GM18519 (cell line): ENCODE measurements around the gene OGFR.

ENCODE experiments used
- ATAC-seq: cut with Tn5 transposase; IDR thresholded peaks from one replicate; pipeline ENCODE4 v1.9.1; 2021; ENCODE audit warnings: mild to moderate bottlenecking, moderate library complexity; ENCODE audit not compliant: unreplicated experiment, low FRiP score

The OGFR gene

GRCh38 chr20:62780204-62780603, 24.4 kb upstream of the OGFR start:
- no peak for ATAC-seq

- no peak for ATAC-seq
Observed at GRCh38 chr20:62780696-62781095, 23.9 kb upstream of the OGFR start.

GRCh38 chr20:62782149-62782892, 22.3 kb upstream of the OGFR start:
- ATAC-seq = no peak

GRCh38 chr20:62782893-62783278, 21.7 kb upstream of the OGFR start:
- ATAC-seq = no peak

GRCh38 chr20:62784497-62784896, 20.1 kb upstream of the OGFR start:
- ATAC-seq = no peak

- no peak for ATAC-seq
Observed at GRCh38 chr20:62785393-62785792, 19.2 kb upstream of the OGFR start.

- no peak for ATAC-seq
Observed at GRCh38 chr20:62786157-62786556, 18.5 kb upstream of the OGFR start.

- ATAC-seq = no peak
Observed at GRCh38 chr20:62787321-62787720, 17.3 kb upstream of the OGFR start.

GRCh38 chr20:62787866-62788265, 16.8 kb upstream of the OGFR start:
- ATAC-seq = no peak

GRCh38 chr20:62788607-62789006, 16.0 kb upstream of the OGFR start:
- no peak for ATAC-seq

GRCh38 chr20:62790075-62790474, 14.6 kb upstream of the OGFR start:
- no peak for ATAC-seq

- ATAC-seq = no peak
Observed at GRCh38 chr20:62791301-62792181, 13.1 kb upstream of the OGFR start.

GRCh38 chr20:62792182-62792939, 12.3 kb upstream of the OGFR start:
- ATAC-seq = no peak

- ATAC-seq = no peak
Observed at GRCh38 chr20:62792940-62793756, 11.5 kb upstream of the OGFR start.

GRCh38 chr20:62793757-62794006, 11.0 kb upstream of the OGFR start:
- no peak for ATAC-seq

GRCh38 chr20:62794007-62794724, 10.5 kb upstream of the OGFR start:
- peak; percentile 41 for ATAC-seq

- ATAC-seq = no peak
Observed at GRCh38 chr20:62795023-62795761, 9.4 kb upstream of the OGFR start.

GRCh38 chr20:62796699-62797491, 7.7 kb upstream of the OGFR start:
- no peak for ATAC-seq
